ENCODE data around the gene RUNX3. TPM values are rescaled to one million over a fixed set of nuclear protein-coding genes. Genes with fewer than 3 reads are reported as not detected.

The RUNX3 gene
- total RNA-seq, 1 experiment from 2014 or later, result 3.7 TPM

DNA sequence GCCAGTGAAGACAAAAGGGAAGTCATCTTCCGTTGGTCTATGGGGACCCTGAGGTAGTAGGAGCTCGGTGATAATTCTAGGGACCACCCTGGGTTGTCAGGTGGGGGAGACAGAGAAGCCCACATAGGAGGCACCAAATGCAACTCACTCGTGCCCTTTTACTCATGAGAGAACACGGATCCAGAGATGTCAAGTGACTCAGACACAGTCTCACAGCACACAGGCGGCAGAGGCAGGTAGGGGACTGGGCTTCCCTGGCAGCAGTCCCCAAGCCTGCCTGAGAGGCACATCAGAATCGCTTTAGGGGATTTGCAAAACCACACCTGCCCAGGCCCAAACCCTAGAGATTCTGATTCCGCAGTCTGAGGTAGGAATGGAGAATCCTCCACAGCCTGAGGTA is 31.3 kb upstream of the RUNX3 start:
- Histone ChIP-seq H4K20me1 (ENCODE audit: low read length) (no peaks in the 10 kb centered on the region), H3K9me2 (replicated peaks; ENCODE audit: low read length) (no peaks in the 10 kb centered on the region), H3K9ac (ENCODE audit: low read length) (no peak overlapping the region), H3K9me3 (ENCODE audit: low read length) (no peaks in the 10 kb centered on the region), H3F3A (ENCODE audit: low read length, unreplicated experiment) (no peaks in the 10 kb centered on the region), H3K36me3 (ENCODE audit: low read depth, low read length) (no peaks in the 10 kb centered on the region), H3K4me3 (ENCODE audit: low read length) (no peak overlapping the region), H3K79me2 (ENCODE audit: low read length) (no peaks in the 10 kb centered on the region), H3K27me3 (ENCODE audit: low read length) (no peaks in the 10 kb centered on the region; the same call in 1 of the 2 replicates), H3K4me2 (ENCODE audit: low read length) (no peak overlapping the region), H3K27ac (ENCODE audit: low read length) (no peak overlapping the region), H3K4me1 (ENCODE audit: insufficient read depth, low read length) (no peaks in the 10 kb centered on the region), H2AFZ (ENCODE audit: low read length) (no peak overlapping the region)
- ChIA-PET POLR2A (ENCODE audit: unreplicated experiment) (no interaction called here), CTCF (no interaction called here)
- no peak for TF ChIP-seq EZH2phosphoT487 (IDR thresholded peaks at IDR 0.05; ENCODE audit: borderline replicate concordance, low read length)
- TF ChIP-seq, protein P1, sequence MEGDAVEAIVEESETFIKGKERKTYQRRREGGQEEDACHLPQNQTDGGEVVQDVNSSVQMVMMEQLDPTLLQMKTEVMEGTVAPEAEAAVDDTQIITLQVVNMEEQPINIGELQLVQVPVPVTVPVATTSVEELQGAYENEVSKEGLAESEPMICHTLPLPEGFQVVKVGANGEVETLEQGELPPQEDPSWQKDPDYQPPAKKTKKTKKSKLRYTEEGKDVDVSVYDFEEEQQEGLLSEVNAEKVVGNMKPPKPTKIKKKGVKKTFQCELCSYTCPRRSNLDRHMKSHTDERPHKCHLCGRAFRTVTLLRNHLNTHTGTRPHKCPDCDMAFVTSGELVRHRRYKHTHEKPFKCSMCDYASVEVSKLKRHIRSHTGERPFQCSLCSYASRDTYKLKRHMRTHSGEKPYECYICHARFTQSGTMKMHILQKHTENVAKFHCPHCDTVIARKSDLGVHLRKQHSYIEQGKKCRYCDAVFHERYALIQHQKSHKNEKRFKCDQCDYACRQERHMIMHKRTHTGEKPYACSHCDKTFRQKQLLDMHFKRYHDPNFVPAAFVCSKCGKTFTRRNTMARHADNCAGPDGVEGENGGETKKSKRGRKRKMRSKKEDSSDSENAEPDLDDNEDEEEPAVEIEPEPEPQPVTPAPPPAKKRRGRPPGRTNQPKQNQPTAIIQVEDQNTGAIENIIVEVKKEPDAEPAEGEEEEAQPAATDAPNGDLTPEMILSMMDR (conservative IDR thresholded peaks at IDR 0.05; ENCODE audit: low read depth, low read length), result no peak
- ATAC-seq, result no peak
- BruUV-seq (replicated peaks), result no TSS peak
- intact Hi-C loops (cut with micrococcal nuclease), result no loop called here
- DNase-seq, result no peak

DNA sequence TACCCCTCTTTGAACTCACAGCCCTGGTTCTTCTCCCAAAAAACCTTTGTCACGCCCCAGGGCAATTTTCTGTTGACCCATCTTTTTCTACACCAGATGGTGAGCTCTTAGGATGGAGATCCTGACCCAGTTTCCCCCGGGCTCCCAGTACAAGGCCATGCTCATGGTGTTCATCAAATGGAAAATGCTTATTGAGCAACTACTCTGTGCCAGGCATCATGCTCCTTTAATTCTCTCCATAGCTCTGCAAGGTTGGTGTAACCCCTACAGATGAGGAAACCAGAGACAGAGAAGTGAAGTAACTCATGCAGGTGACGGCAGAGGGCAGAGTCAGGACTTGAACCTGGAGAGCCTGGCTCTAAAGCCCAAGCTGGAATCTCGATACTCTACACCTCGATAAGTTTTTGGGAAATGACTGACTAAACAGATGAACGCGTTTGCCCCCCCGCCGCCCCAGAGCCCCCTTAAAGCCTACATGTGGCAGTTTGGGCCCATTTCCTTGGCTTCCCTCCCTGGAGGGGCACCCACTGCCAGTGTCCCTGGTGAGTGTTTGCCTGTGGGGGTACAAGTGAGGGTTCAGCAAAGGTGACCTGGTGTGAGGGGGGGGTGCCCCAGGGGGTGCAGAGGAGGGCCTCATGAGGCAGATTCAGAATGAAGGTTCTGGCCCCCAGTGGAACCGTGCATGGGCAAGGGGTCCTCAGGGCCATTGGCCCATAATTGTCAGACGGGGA is 30.2 kb upstream of the RUNX3 start:
- ATAC-seq (no peak), DNase-seq (no peak)
- Histone ChIP-seq H3K27ac (ENCODE audit: low read length) (no peak overlapping the region), H3K4me1 (ENCODE audit: insufficient read depth, low read length) (peaks cover 4% of the 10 kb centered on the region), H3K27me3 (ENCODE audit: low read length) (no peaks in the 10 kb centered on the region; the same call in 1 of the 2 replicates), H3K9me3 (ENCODE audit: low read length) (no peaks in the 10 kb centered on the region), H3F3A (ENCODE audit: low read length, unreplicated experiment) (no peaks in the 10 kb centered on the region), H3K9me2 (replicated peaks; ENCODE audit: low read length) (no peaks in the 10 kb centered on the region), H3K79me2 (ENCODE audit: low read length) (no peaks in the 10 kb centered on the region), H2AFZ (ENCODE audit: low read length) (no peak overlapping the region), H3K4me3 (ENCODE audit: low read length) (no peak overlapping the region), H3K4me2 (ENCODE audit: low read length) (no peak overlapping the region), H3K36me3 (ENCODE audit: low read depth, low read length) (no peaks in the 10 kb centered on the region), H3K9ac (ENCODE audit: low read length) (no peak overlapping the region), H4K20me1 (ENCODE audit: low read length) (no peaks in the 10 kb centered on the region)
- intact Hi-C loops (cut with micrococcal nuclease), result no loop called here
- no TSS peak for BruUV-seq (replicated peaks)
- TF ChIP-seq EZH2phosphoT487 (IDR thresholded peaks at IDR 0.05; ENCODE audit: borderline replicate concordance, low read length) (no peak), EZH2 (IDR thresholded peaks at IDR 0.05; ENCODE audit: low read length, unreplicated experiment) (no peak)
- TF ChIP-seq, protein P1 (conservative IDR thresholded peaks at IDR 0.05; ENCODE audit: low read depth, low read length), result no peak
- ChIA-PET POLR2A (ENCODE audit: unreplicated experiment) (no interaction called here), CTCF (no interaction called here)

DNA sequence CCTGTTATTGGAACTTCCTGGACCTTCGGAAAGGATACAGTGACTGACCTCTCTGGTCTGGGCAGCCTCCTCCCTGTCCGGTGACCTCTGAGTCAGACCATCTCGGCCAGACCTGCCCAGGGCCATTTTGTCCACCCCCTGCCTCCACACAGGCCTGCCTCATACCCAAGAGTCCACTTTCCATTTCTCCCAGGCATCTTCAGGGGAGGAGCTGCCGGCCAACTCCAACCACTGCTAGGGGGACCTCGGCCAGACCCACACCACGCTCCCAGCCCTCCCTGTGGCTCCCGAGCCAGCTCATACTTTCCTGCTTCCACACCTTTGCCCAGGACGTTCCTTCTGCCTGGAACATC is 29.5 kb upstream of the RUNX3 start:
- Histone ChIP-seq H3K4me3 (ENCODE audit: low read length) (no peak overlapping the region), H3K27me3 (ENCODE audit: low read length) (no peaks in the 10 kb centered on the region; the same call in 1 of the 2 replicates), H4K20me1 (ENCODE audit: low read length) (no peaks in the 10 kb centered on the region), H2AFZ (ENCODE audit: low read length) (no peak overlapping the region), H3K36me3 (ENCODE audit: low read depth, low read length) (no peaks in the 10 kb centered on the region), H3K9ac (ENCODE audit: low read length) (no peak overlapping the region), H3K9me3 (ENCODE audit: low read length) (no peaks in the 10 kb centered on the region), H3K4me1 (ENCODE audit: insufficient read depth, low read length) (peaks cover 11% of the 10 kb centered on the region), H3F3A (ENCODE audit: low read length, unreplicated experiment) (no peaks in the 10 kb centered on the region), H3K9me2 (replicated peaks; ENCODE audit: low read length) (no peaks in the 10 kb centered on the region), H3K27ac (ENCODE audit: low read length) (no peak overlapping the region), H3K4me2 (ENCODE audit: low read length) (no peak overlapping the region), H3K79me2 (ENCODE audit: low read length) (no peaks in the 10 kb centered on the region)
- DNase-seq, result no peak
- intact Hi-C loops (cut with micrococcal nuclease), result no loop called here
- ChIA-PET CTCF (no interaction called here), POLR2A (ENCODE audit: unreplicated experiment) (no interaction called here)
- ATAC-seq, result no peak
- BruUV-seq (replicated peaks), result no TSS peak
- TF ChIP-seq EZH2phosphoT487 (IDR thresholded peaks at IDR 0.05; ENCODE audit: borderline replicate concordance, low read length), result no peak
